ENCODE data around the gene TWF2.

TWF2 gene

GRCh38 chr3:52222319-52223221, 16.4 kb downstream of the TWF2 start:
- DNase-seq (ENCODE audit: low read depth) = no peak

GRCh38 chr3:52221563-52222318, 17.2 kb downstream of the TWF2 start:
- DNase-seq (ENCODE audit: low read depth) = no peak

- DNase-seq (ENCODE audit: low read depth) = no peak
Observed at GRCh38 chr3:52221141-52221562, 17.8 kb downstream of the TWF2 start.

- DNase-seq (ENCODE audit: low read depth) = peak; percentile 84
Observed at GRCh38 chr3:52220380-52221026, 18.5 kb downstream of the TWF2 start.

GRCh38 chr3:52218937-52219650, 19.9 kb downstream of the TWF2 start:
- DNase-seq (ENCODE audit: low read depth) = no peak

- DNase-seq (ENCODE audit: low read depth) = no peak
Observed at GRCh38 chr3:52218454-52218853, 20.5 kb downstream of the TWF2 start.

- no peak for DNase-seq (ENCODE audit: low read depth)
Observed at GRCh38 chr3:52218026-52218425, 20.9 kb downstream of the TWF2 start.

- DNase-seq (ENCODE audit: low read depth) = no peak
Observed at GRCh38 chr3:52217409-52217805, 21.6 kb downstream of the TWF2 start.

- DNase-seq (ENCODE audit: low read depth) = peak; percentile 40
Observed at GRCh38 chr3:52216585-52217408, 22.2 kb downstream of the TWF2 start.

GRCh38 chr3:52215351-52215750, 23.6 kb downstream of the TWF2 start:
- DNase-seq (ENCODE audit: low read depth) = no peak

- no peak for DNase-seq (ENCODE audit: low read depth)
Observed at GRCh38 chr3:52213901-52214300, 25.1 kb downstream of the TWF2 start.

- no peak for DNase-seq (ENCODE audit: low read depth)
Observed at GRCh38 chr3:52213005-52213404, 26.0 kb downstream of the TWF2 start.

- no peak for DNase-seq (ENCODE audit: low read depth)
Observed at GRCh38 chr3:52211268-52211891, 27.6 kb downstream of the TWF2 start.

- DNase-seq (ENCODE audit: low read depth) = no peak
Observed at GRCh38 chr3:52210550-52211046, 28.4 kb downstream of the TWF2 start.

GRCh38 chr3:52210037-52210436, 28.9 kb downstream of the TWF2 start:
- DNase-seq (ENCODE audit: low read depth) = no peak

GRCh38 chr3:52208556-52208955, 30.4 kb downstream of the TWF2 start:
- no peak for DNase-seq (ENCODE audit: low read depth)

GRCh38 chr3:52205727-52206372, 33.1 kb downstream of the TWF2 start:
- DNase-seq (ENCODE audit: low read depth) = no peak

- DNase-seq (ENCODE audit: low read depth) = no peak
Observed at GRCh38 chr3:52204337-52205073, 34.5 kb downstream of the TWF2 start.

GRCh38 chr3:52203701-52204100, 35.3 kb downstream of the TWF2 start:
- no peak for DNase-seq (ENCODE audit: low read depth)
